H9 (cell line): Measurements from ENCODE around the gene SZT2. TPM values are rescaled to one million over a fixed set of nuclear protein-coding genes. Genes with fewer than 3 reads are reported as not detected.

Experiments used
- DNase-seq: peaks from one replicate; pipeline ENCODE4 v3.0.0-alpha.2; 2017
- H2AFZ ChIP-seq: one replicate; pipeline ENCODE4 v1.6.1; 2013; ENCODE audit warnings: mild to moderate bottlenecking, low read length, control low read depth, moderate library complexity
- H2AK5ac ChIP-seq: 2 replicates; pipeline ENCODE4 v1.6.1; 2013; ENCODE audit warnings: low read length, control low read depth, mixed read lengths; ENCODE audit not compliant: insufficient read length
- H2BK120ac ChIP-seq: one replicate; pipeline ENCODE4 v1.6.1; 2013; ENCODE audit warnings: low read depth, mild to moderate bottlenecking, low read length, control low read depth, inconsistent platforms; ENCODE audit not compliant: poor library complexity, severe bottlenecking
- H2BK12ac ChIP-seq: 2 replicates; pipeline ENCODE4 v1.6.1; 2013; ENCODE audit warnings: low read length, control low read depth, mixed read lengths, low read depth; ENCODE audit not compliant: insufficient read length
- H2BK15ac ChIP-seq: 2 replicates; pipeline ENCODE4 v1.6.1; 2013; ENCODE audit warnings: low read depth, low read length, control low read depth
- H2BK20ac ChIP-seq: one replicate; pipeline ENCODE4 v1.6.1; 2013; ENCODE audit warnings: low read depth, mild to moderate bottlenecking, low read length, control low read depth, inconsistent platforms; ENCODE audit not compliant: poor library complexity, severe bottlenecking
- H2BK5ac ChIP-seq: 2 replicates; pipeline ENCODE4 v1.6.1; 2013; ENCODE audit warnings: low read length, control low read depth, mixed read lengths; ENCODE audit not compliant: insufficient read length
- H3K14ac ChIP-seq: 2 replicates; pipeline ENCODE4 v1.6.1; 2013; ENCODE audit warnings: low read length, control low read depth; ENCODE audit not compliant: insufficient read depth
- H3K18ac ChIP-seq: 2 replicates; pipeline ENCODE4 v1.6.1; 2013; ENCODE audit warnings: low read depth, mild to moderate bottlenecking, mixed read lengths, low read length, control low read depth; ENCODE audit not compliant: insufficient read length
- H3K23ac ChIP-seq: 2 replicates; pipeline ENCODE4 v1.6.1; 2013; ENCODE audit warnings: low read length, control low read depth, mixed read lengths, low read depth; ENCODE audit not compliant: insufficient read length
- H3K23me2 ChIP-seq: 2 replicates; pipeline ENCODE4 v1.6.1; 2013; ENCODE audit warnings: low read depth, mild to moderate bottlenecking, mixed read lengths, low read length, control low read depth; ENCODE audit not compliant: insufficient read length, poor library complexity, severe bottlenecking
- H3K27ac ChIP-seq: 2 replicates; pipeline ENCODE4 v1.5.1; 2013; ENCODE audit warnings: low read length, control low read depth, mixed read lengths, low read depth; ENCODE audit not compliant: insufficient read length
- H3K27me3 ChIP-seq: 2 replicates; pipeline ENCODE4 v1.6.1; 2013; ENCODE audit warnings: low read length, control low read depth, inconsistent platforms; ENCODE audit not compliant: insufficient read depth
- H3K4ac ChIP-seq: 2 replicates; pipeline ENCODE4 v1.6.1; 2013; ENCODE audit warnings: low read depth, mild to moderate bottlenecking, control low read depth, inconsistent platforms, low read length, moderate library complexity
- H3K4me1 ChIP-seq: 2 replicates; pipeline ENCODE4 v1.6.1; 2013; ENCODE audit warnings: low read length, control low read depth, inconsistent platforms; ENCODE audit not compliant: insufficient read depth
- H3K4me2 ChIP-seq: 2 replicates; pipeline ENCODE4 v1.6.1; 2013; ENCODE audit warnings: low read length, control low read depth, mixed read lengths; ENCODE audit not compliant: insufficient read length, insufficient read depth
- H3K56ac ChIP-seq: 2 replicates; pipeline ENCODE4 v1.6.1; 2013; ENCODE audit warnings: low read depth, mild to moderate bottlenecking, mixed read lengths, low read length, control low read depth; ENCODE audit not compliant: insufficient read length
- H3K79me1 ChIP-seq: 2 replicates; pipeline ENCODE4 v1.6.1; 2013; ENCODE audit warnings: low read depth, mild to moderate bottlenecking, moderate library complexity, low read length, control low read depth, inconsistent platforms; ENCODE audit not compliant: insufficient read depth, poor library complexity, severe bottlenecking
- H3K79me2 ChIP-seq: 2 replicates; pipeline ENCODE4 v1.6.1; 2013; ENCODE audit warnings: low read length, control low read depth, inconsistent platforms; ENCODE audit not compliant: insufficient read depth
- H3K9ac ChIP-seq: 2 replicates; pipeline ENCODE4 v1.6.1; 2013; ENCODE audit warnings: low read length, control low read depth, mixed read lengths; ENCODE audit not compliant: insufficient read length; ENCODE audit errors: extremely low read depth
- H3K9me3 ChIP-seq: one replicate; pipeline ENCODE4 v1.6.1; 2013; ENCODE audit warnings: low read depth, low read length, inconsistent platforms; ENCODE audit not compliant: control insufficient read depth
- H3T11ph ChIP-seq: one replicate; pipeline ENCODE4 v1.6.1; 2013; ENCODE audit warnings: mild to moderate bottlenecking, low read length, control low read depth, inconsistent platforms
- H4K20me1 ChIP-seq: one replicate; pipeline ENCODE4 v1.6.1; 2013; ENCODE audit not compliant: control insufficient read depth, insufficient read length, insufficient read depth
- H4K5ac ChIP-seq: 2 replicates; pipeline ENCODE4 v1.6.1; 2013; ENCODE audit warnings: low read depth, mild to moderate bottlenecking, mixed read lengths, low read length, control low read depth; ENCODE audit not compliant: insufficient read length
- H4K8ac ChIP-seq: replicated peaks from 2 replicates; pipeline ENCODE4 v1.6.1; 2013; ENCODE audit warnings: low read length, control low read depth, mixed read lengths, low read depth; ENCODE audit not compliant: insufficient read length
- H4K91ac ChIP-seq: 2 replicates; pipeline ENCODE4 v1.6.1; 2013; ENCODE audit warnings: low read depth, mild to moderate bottlenecking, moderate library complexity, mixed read lengths, low read length, control low read depth; ENCODE audit not compliant: insufficient read length
- H3K27ac Mint-ChIP-seq, 3 experiments: 2 replicates in 2 of 3; 3 replicates in 1 of 3; pipeline ENCODE4 v1.8.0; 2020 to 2021; ENCODE audit warnings: mixed read lengths in 3 of 3, mild to moderate bottlenecking in 1 of 3, moderate library complexity in 1 of 3
- H3K27me3 Mint-ChIP-seq: 2 replicates; pipeline ENCODE4 v1.8.0; 2021; ENCODE audit warnings: low read depth, mild to moderate bottlenecking, moderate library complexity, mixed read lengths
- H3K36me3 Mint-ChIP-seq, 3 experiments: 2 replicates in 2 of 3; 3 replicates in 1 of 3; pipeline ENCODE4 v1.8.0; 2020 to 2021; ENCODE audit warnings: low read depth in 3 of 3, mixed read lengths in 3 of 3; ENCODE audit not compliant: insufficient read depth in 1 of 3
- H3K4me1 Mint-ChIP-seq, 2 experiments: 2 replicates each; pipeline ENCODE4 v1.8.0; 2020; ENCODE audit warnings: mixed read lengths in 2 of 2
- H3K4me3 Mint-ChIP-seq, 2 experiments: 2 replicates in 1 of 2; 3 replicates in 1 of 2; pipeline ENCODE4 v1.8.0; 2020 to 2021; ENCODE audit warnings: mild to moderate bottlenecking in 2 of 2, mixed read lengths in 2 of 2, moderate library complexity in 1 of 2
- H3K9me3 Mint-ChIP-seq, 2 experiments: 2 replicates in 1 of 2; 3 replicates in 1 of 2; pipeline ENCODE4 v1.8.0; 2020; ENCODE audit warnings: mild to moderate bottlenecking in 2 of 2, mixed read lengths in 2 of 2, moderate library complexity in 1 of 2
- CTCF ChIP-seq: fragments of 200-600 bp; sonication (generic); conservative IDR thresholded peaks from 3 replicates; pipeline ENCODE4 v1.8.0; 2021; ENCODE audit warnings: antibody characterized with exemption, mild to moderate bottlenecking
- WGBS: extraction: QIAGEN DNeasy Blood & Tissue Kit; methylation state at CpG from one replicate; pipeline ENCODE4 v1.1.7; 2013; ENCODE audit warnings: missing lambda C conversion rate, low lambda C conversion rate, mixed read lengths; ENCODE audit not compliant: insufficient read length; ENCODE audit errors: extremely low coverage; 5-methylcytosine and 5-hydroxymethylcytosine counted together
- total RNA-seq: library from RNA; stranded (reverse); gene quantifications from 2 replicates; pipeline ENCODE4 v1.2.1, GENCODE V29; 2021

Gene SZT2
- total RNA-seq, 1 experiment from 2014 or later = 16.8 TPM

- Histone ChIP-seq H2AFZ (no peak overlapping the region), H3K56ac (no peak overlapping the region), H3K79me1 (no peaks in the 10 kb centered on the region), H2BK5ac (no peak overlapping the region), H3K18ac (no peak overlapping the region), H2BK15ac (no peak overlapping the region), H3K9ac (no peak overlapping the region), H3K27ac (no peak overlapping the region), H2BK12ac (no peak overlapping the region), H3K23me2 (peaks cover 15% of the 10 kb centered on the region), H3K14ac (peak overlapping the region; percentile 14; the same call in 1 of the 2 replicates), H3K9me3 (no peaks in the 10 kb centered on the region), H3K79me2 (no peaks in the 10 kb centered on the region; the same call in 1 of the 2 replicates), H3K4me2 (peak overlapping the region; percentile 78), H3T11ph (no peak overlapping the region), H4K5ac (no peak overlapping the region), H4K91ac (no peak overlapping the region), H2BK120ac (no peak overlapping the region), H3K4ac (no peak overlapping the region), H4K20me1 (no peaks in the 10 kb centered on the region), H4K8ac (no peak overlapping the region), H3K4me1 (no peaks in the 10 kb centered on the region; the same call in 1 of the 2 replicates), H2BK20ac (no peak overlapping the region), H3K27me3 (no peaks in the 10 kb centered on the region), H2AK5ac (no peak overlapping the region), H3K23ac (no peak overlapping the region)
- Mint-ChIP-seq H3K9me3 (no peaks in the 10 kb centered on the region), H3K36me3 (peaks cover 28 to 41% (median 36%) of the 10 kb centered on the region in 3 experiments), H3K4me1 (peaks cover 29 to 43% of the 10 kb centered on the region in 2 experiments), H3K27ac (no peak overlapping the region), H3K4me3 (peak overlapping the region; percentile 74 to 86), H3K27me3 (no peaks in the 10 kb centered on the region)
- TF ChIP-seq CTCF = no peak
- no CpG with 5 or more reads among the region's 11 CpGs for WGBS
- DNase-seq = peak; percentile 73
These were observed 23.5 kb upstream of the SZT2 start for GRCh38 chr1:43366179-43366578.
